SK-N-SH treated with all-trans-retinoic acid at 6 μM for 48 hours (cell line): ENCODE measurements around the gene IL17RC.

ENCODE experiments used
- ATAC-seq: fragments of 200-7000 bp; cut with Tn5 transposase; 3 replicates; pipeline ENCODE4 v1.9.1; 2020; ENCODE audit warnings: mild to moderate bottlenecking, moderate library complexity
- ARNTL ChIP-seq: fragments of 450-650 bp; formaldehyde crosslinking; IDR thresholded peaks from 2 replicates; pipeline ENCODE4 v1.5.0; 2020; ENCODE audit warnings: low read depth, mild to moderate bottlenecking, moderate library complexity, borderline replicate concordance
- ESRRG ChIP-seq: fragments of 250-450 bp; sonication (Bioruptor Pico); IDR thresholded peaks from 2 replicates; pipeline ENCODE4 v1.6.1; 2021; ENCODE audit warnings: mild to moderate bottlenecking
- GLIS3 ChIP-seq: fragments of 250-450 bp; sonication (Bioruptor Pico); IDR thresholded peaks from 2 replicates; pipeline ENCODE4 v1.5.0; 2020; ENCODE audit warnings: mild to moderate bottlenecking, moderate library complexity
- ISL1 ChIP-seq: fragments of 250-450 bp; sonication (Bioruptor Pico); IDR thresholded peaks from 2 replicates; pipeline ENCODE4 v2.1.2; 2022; ENCODE audit warnings: mild to moderate bottlenecking, moderate library complexity
- PPARA ChIP-seq: fragments of 250-450 bp; sonication (Bioruptor Pico); IDR thresholded peaks from 2 replicates; pipeline ENCODE4 v1.5.0; 2020; ENCODE audit warnings: mild to moderate bottlenecking, borderline replicate concordance
- RARB ChIP-seq: fragments of 250-450 bp; sonication (Bioruptor Pico); IDR thresholded peaks from 2 replicates; pipeline ENCODE4 v1.8.0; 2021; ENCODE audit warnings: mild to moderate bottlenecking, moderate library complexity
- SNAI2 ChIP-seq: fragments of 250-450 bp; sonication (Bioruptor Pico); IDR thresholded peaks from 2 replicates; pipeline ENCODE4 v1.5.0; 2020; ENCODE audit warnings: mild to moderate bottlenecking, moderate library complexity
- TCF4 ChIP-seq: fragments of 250-450 bp; sonication (Bioruptor Pico); IDR thresholded peaks from 2 replicates; pipeline ENCODE4 v1.8.0; 2021; ENCODE audit warnings: mild to moderate bottlenecking, moderate library complexity, borderline replicate concordance
- TOX ChIP-seq: fragments of 250-450 bp; sonication (Bioruptor Pico); IDR thresholded peaks from 2 replicates; pipeline ENCODE4 v1.8.0; 2021; ENCODE audit warnings: mild to moderate bottlenecking, moderate library complexity, borderline replicate concordance
- ZC3H10 ChIP-seq: fragments of 250-450 bp; sonication (Bioruptor Pico); IDR thresholded peaks from 2 replicates; pipeline ENCODE4 v1.5.1; 2021; ENCODE audit warnings: mild to moderate bottlenecking, moderate library complexity
- ZFP3 ChIP-seq: fragments of 250-450 bp; sonication (Bioruptor Pico); IDR thresholded peaks from 2 replicates; pipeline ENCODE4 v1.5.0; 2020; ENCODE audit warnings: mild to moderate bottlenecking, moderate library complexity
- ZFP30 ChIP-seq: fragments of 450-650 bp; formaldehyde crosslinking; IDR thresholded peaks from 2 replicates; pipeline ENCODE4 v1.5.0; 2022; ENCODE audit warnings: mild to moderate bottlenecking, moderate library complexity
- ZNF565 ChIP-seq: fragments of 450-650 bp; formaldehyde crosslinking; conservative IDR thresholded peaks from 2 replicates; pipeline ENCODE4 v1.5.0; 2020; ENCODE audit warnings: low read depth, mild to moderate bottlenecking, moderate library complexity
- ZNF70 ChIP-seq: fragments of 450-650 bp; formaldehyde crosslinking; IDR thresholded peaks from 2 replicates; pipeline ENCODE4 v1.5.0; 2020; ENCODE audit warnings: mild to moderate bottlenecking, moderate library complexity
- ZNF8 ChIP-seq: fragments of 450-650 bp; formaldehyde crosslinking; IDR thresholded peaks from 2 replicates; pipeline ENCODE4 v1.5.0; 2020; ENCODE audit warnings: mild to moderate bottlenecking, moderate library complexity
- TF ChIP-seq, protein P1 (sequence below): fragments of 250-450 bp; sonication (Bioruptor Pico); IDR thresholded peaks from 2 replicates; pipeline ENCODE4 v1.8.0; 2021; ENCODE audit warnings: low read depth, mild to moderate bottlenecking, moderate library complexity, borderline replicate concordance
- TF ChIP-seq, protein P2 (sequence below): fragments of 250-450 bp; sonication (Bioruptor Pico); IDR thresholded peaks from 2 replicates; pipeline ENCODE4 v1.5.1; 2020; ENCODE audit warnings: low read depth, mild to moderate bottlenecking, moderate library complexity
- TF ChIP-seq, protein P3 (sequence below): fragments of 250-450 bp; sonication (Bioruptor Pico); IDR thresholded peaks from 2 replicates; pipeline ENCODE4 v1.5.1; 2021; ENCODE audit warnings: mild to moderate bottlenecking, moderate library complexity
- TF ChIP-seq, protein P4 (sequence below): fragments of 250-450 bp; sonication (Bioruptor Pico); IDR thresholded peaks from 2 replicates; pipeline ENCODE4 v1.8.0; 2020; ENCODE audit warnings: mild to moderate bottlenecking, moderate library complexity, borderline replicate concordance
- TF ChIP-seq, protein P5 (sequence below): fragments of 250-450 bp; sonication (Bioruptor Pico); IDR thresholded peaks from 2 replicates; pipeline ENCODE4 v1.5.0; 2020; ENCODE audit warnings: mild to moderate bottlenecking, moderate library complexity

IL17RC gene

DNA sequence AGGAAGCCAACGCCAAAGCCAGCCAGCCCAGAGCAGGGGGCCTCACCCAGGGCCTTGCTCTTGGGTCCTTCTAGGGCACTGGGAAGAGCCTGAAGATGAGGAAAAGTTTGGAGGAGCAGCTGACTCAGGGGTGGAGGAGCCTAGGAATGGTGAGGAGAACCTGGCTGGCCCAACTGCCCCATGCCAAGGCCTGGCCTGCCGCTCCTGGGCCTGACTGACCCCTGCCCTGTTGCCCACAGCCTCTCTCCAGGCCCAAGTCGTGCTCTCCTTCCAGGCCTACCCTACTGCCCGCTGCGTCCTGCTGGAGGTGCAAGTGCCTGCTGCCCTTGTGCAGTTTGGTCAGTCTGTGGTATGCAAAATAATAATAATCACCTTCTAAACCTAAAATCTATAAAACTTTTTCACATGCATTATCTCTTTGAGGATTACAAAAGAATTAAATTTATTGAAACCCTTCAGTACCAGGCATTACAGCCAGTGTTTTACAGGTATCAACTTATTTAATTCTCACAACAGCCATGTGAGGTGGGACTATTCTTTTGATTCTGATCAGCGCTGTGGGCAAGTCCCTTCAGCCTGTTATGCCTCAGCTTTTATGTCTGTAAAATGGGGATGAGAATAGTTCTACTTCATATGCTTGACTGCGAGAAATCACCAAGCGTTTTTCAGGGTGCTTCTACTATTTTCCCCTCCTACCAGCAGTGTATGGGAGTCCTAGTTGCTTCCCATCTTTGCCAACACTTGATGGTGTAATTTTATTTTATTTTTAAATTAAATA, 1.6 kb downstream of the IL17RC start:
- TF ChIP-seq, protein P1, sequence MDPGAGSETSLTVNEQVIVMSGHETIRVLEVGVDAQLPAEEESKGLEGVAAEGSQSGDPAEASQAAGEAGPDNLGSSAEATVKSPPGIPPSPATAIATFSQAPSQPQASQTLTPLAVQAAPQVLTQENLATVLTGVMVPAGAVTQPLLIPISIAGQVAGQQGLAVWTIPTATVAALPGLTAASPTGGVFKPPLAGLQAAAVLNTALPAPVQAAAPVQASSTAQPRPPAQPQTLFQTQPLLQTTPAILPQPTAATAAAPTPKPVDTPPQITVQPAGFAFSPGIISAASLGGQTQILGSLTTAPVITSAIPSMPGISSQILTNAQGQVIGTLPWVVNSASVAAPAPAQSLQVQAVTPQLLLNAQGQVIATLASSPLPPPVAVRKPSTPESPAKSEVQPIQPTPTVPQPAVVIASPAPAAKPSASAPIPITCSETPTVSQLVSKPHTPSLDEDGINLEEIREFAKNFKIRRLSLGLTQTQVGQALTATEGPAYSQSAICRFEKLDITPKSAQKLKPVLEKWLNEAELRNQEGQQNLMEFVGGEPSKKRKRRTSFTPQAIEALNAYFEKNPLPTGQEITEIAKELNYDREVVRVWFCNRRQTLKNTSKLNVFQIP (CRISPR knock-in tag), result no peak
- TF ChIP-seq, protein P2, sequence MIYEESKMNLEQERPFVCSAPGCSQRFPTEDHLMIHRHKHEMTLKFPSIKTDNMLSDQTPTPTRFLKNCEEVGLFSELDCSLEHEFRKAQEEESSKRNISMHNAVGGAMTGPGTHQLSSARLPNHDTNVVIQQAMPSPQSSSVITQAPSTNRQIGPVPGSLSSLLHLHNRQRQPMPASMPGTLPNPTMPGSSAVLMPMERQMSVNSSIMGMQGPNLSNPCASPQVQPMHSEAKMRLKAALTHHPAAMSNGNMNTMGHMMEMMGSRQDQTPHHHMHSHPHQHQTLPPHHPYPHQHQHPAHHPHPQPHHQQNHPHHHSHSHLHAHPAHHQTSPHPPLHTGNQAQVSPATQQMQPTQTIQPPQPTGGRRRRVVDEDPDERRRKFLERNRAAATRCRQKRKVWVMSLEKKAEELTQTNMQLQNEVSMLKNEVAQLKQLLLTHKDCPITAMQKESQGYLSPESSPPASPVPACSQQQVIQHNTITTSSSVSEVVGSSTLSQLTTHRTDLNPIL, result no peak
- no peak for TF ChIP-seq ZNF8 (CRISPR knock-in tag)
- no peak for TF ChIP-seq ARNTL (CRISPR knock-in tag)
- TF ChIP-seq ZNF565, result no peak
- ATAC-seq, result no peak

DNA sequence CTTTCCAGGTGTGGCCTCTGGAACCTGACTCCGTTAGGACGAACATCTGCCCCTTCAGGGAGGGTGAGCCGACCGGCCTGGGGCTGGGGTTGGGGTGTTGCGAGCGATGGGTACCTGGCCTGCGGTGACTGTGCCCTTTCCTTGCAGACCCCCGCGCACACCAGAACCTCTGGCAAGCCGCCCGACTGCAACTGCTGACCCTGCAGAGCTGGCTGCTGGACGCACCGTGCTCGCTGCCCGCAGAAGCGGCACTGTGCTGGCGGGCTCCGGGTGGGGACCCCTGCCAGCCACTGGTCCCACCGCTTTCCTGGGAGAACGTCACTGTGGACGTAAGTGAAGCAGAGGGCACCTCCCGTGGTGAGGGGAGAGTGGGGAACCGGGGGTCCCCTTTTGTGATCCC, 11.3 kb downstream of the IL17RC start:
- TF ChIP-seq ZNF8 (CRISPR knock-in tag) (no peak), ZFP3 (CRISPR knock-in tag) (no peak), ESRRG (CRISPR knock-in tag) (no peak), TCF4 (no peak), TOX (CRISPR knock-in tag) (no peak), ZFP30 (CRISPR knock-in tag) (no peak), SNAI2 (CRISPR knock-in tag) (no peak), GLIS3 (CRISPR knock-in tag) (no peak), ZC3H10 (no peak), ZNF70 (no peak), PPARA (CRISPR knock-in tag) (no peak)
- TF ChIP-seq, protein P3, sequence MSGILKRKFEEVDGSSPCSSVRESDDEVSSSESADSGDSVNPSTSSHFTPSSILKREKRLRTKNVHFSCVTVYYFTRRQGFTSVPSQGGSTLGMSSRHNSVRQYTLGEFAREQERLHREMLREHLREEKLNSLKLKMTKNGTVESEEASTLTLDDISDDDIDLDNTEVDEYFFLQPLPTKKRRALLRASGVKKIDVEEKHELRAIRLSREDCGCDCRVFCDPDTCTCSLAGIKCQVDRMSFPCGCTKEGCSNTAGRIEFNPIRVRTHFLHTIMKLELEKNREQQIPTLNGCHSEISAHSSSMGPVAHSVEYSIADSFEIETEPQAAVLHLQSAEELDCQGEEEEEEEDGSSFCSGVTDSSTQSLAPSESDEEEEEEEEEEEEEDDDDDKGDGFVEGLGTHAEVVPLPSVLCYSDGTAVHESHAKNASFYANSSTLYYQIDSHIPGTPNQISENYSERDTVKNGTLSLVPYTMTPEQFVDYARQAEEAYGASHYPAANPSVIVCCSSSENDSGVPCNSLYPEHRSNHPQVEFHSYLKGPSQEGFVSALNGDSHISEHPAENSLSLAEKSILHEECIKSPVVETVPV (CRISPR knock-in tag), result no peak
- TF ChIP-seq, protein P2, result no peak
- TF ChIP-seq, protein P4, sequence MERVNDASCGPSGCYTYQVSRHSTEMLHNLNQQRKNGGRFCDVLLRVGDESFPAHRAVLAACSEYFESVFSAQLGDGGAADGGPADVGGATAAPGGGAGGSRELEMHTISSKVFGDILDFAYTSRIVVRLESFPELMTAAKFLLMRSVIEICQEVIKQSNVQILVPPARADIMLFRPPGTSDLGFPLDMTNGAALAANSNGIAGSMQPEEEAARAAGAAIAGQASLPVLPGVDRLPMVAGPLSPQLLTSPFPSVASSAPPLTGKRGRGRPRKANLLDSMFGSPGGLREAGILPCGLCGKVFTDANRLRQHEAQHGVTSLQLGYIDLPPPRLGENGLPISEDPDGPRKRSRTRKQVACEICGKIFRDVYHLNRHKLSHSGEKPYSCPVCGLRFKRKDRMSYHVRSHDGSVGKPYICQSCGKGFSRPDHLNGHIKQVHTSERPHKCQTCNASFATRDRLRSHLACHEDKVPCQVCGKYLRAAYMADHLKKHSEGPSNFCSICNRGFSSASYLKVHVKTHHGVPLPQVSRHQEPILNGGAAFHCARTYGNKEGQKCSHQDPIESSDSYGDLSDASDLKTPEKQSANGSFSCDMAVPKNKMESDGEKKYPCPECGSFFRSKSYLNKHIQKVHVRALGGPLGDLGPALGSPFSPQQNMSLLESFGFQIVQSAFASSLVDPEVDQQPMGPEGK (CRISPR knock-in tag), result no peak
- TF ChIP-seq, all 23 proteins: peak for 0

DNA sequence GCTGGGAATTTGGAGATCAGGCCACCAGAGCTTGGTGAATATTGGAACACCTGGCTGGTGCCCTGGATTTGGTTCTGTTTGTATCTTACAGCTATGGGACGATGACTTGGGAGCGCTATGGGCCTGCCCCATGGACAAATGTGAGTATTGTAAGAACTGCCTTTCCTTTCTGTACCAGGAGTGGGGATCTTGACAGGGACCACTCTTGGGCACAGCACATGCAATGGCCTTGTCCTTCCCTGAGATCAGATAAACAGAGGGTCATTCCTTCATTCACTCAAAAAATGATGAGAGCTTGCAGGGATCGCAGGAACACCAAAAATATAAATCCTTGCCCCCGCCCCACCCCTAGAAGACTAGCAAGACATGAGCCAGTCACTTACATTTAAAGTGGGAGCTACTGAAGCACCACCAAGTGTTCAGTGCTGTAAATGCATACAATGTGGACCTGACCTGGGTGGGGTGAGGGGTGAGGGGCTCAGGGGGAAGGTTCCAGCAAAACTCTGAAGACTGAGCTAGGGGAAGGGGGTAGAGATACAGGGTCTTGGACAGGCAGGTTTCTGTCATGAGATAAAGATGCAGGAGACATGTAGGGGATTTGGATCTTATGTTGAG, 14.0 kb downstream of the IL17RC start:
- ATAC-seq, result no peak

More for the DNA sequence above, 11.3 kb downstream of the IL17RC start:
- no peak for ATAC-seq

More for the DNA sequence above, 14.0 kb downstream of the IL17RC start:
- TF ChIP-seq ESRRG (CRISPR knock-in tag) (no peak), ISL1 (no peak), RARB (CRISPR knock-in tag) (no peak), ZFP3 (CRISPR knock-in tag) (no peak), ZNF565 (no peak), PPARA (CRISPR knock-in tag) (no peak), ZNF70 (no peak), TOX (CRISPR knock-in tag) (no peak), ZFP30 (CRISPR knock-in tag) (no peak)
- TF ChIP-seq, protein P3 (CRISPR knock-in tag), result no peak
- TF ChIP-seq, protein P4 (CRISPR knock-in tag), result no peak
- TF ChIP-seq, protein P5, sequence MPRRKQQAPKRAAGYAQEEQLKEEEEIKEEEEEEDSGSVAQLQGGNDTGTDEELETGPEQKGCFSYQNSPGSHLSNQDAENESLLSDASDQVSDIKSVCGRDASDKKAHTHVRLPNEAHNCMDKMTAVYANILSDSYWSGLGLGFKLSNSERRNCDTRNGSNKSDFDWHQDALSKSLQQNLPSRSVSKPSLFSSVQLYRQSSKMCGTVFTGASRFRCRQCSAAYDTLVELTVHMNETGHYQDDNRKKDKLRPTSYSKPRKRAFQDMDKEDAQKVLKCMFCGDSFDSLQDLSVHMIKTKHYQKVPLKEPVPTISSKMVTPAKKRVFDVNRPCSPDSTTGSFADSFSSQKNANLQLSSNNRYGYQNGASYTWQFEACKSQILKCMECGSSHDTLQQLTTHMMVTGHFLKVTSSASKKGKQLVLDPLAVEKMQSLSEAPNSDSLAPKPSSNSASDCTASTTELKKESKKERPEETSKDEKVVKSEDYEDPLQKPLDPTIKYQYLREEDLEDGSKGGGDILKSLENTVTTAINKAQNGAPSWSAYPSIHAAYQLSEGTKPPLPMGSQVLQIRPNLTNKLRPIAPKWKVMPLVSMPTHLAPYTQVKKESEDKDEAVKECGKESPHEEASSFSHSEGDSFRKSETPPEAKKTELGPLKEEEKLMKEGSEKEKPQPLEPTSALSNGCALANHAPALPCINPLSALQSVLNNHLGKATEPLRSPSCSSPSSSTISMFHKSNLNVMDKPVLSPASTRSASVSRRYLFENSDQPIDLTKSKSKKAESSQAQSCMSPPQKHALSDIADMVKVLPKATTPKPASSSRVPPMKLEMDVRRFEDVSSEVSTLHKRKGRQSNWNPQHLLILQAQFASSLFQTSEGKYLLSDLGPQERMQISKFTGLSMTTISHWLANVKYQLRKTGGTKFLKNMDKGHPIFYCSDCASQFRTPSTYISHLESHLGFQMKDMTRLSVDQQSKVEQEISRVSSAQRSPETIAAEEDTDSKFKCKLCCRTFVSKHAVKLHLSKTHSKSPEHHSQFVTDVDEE (CRISPR knock-in tag), result no peak
